Liver (tissue), 9 donors: ENCODE measurements around the gene ZC2HC1C. TPM values are rescaled to one million over a fixed set of nuclear protein-coding genes. Genes with fewer than 3 reads are reported as not detected.

Experiments used
- DNase-seq: peaks from one replicate; pipeline ENCODE4 v3.0.0-alpha.2; 2017; ENCODE audit warnings: low spot score
- H3K27ac ChIP-seq, 2 donors: one replicate each; pipeline ENCODE4 v1.7.0; 2013; ENCODE audit warnings: inconsistent platforms in 2 of 2, low read length in 2 of 2, control low read depth in 1 of 2, low read depth in 1 of 2, mild to moderate bottlenecking in 1 of 2
- H3K27me3 ChIP-seq, 4 donors: one replicate each; pipeline versions ENCODE4 v1.6.1 to v1.7.0; 2013; ENCODE audit warnings: low read length in 3 of 4, inconsistent platforms in 1 of 4, mild to moderate bottlenecking in 1 of 4, moderate library complexity in 1 of 4; ENCODE audit not compliant: control insufficient read depth in 4 of 4, insufficient read depth in 4 of 4
- H3K36me3 ChIP-seq, 4 donors: one replicate each; pipeline versions ENCODE4 v1.6.1 to v1.7.0; 2013; ENCODE audit warnings: low read length in 3 of 4, mild to moderate bottlenecking in 3 of 4, low read depth in 1 of 4, moderate library complexity in 1 of 4; ENCODE audit not compliant: control insufficient read depth in 4 of 4, insufficient read depth in 3 of 4
- H3K4me1 ChIP-seq, 4 donors: one replicate each; pipeline versions ENCODE4 v1.6.1 to v1.7.0; 2013; ENCODE audit warnings: low read length in 3 of 4, mild to moderate bottlenecking in 3 of 4, moderate library complexity in 1 of 4; ENCODE audit not compliant: control insufficient read depth in 4 of 4, insufficient read depth in 4 of 4
- H3K4me3 ChIP-seq, 3 donors: one replicate each; pipeline versions ENCODE4 v1.6.1 to v1.7.0; 2013; ENCODE audit warnings: low read length in 3 of 3, control low read depth in 1 of 3, low read depth in 1 of 3, mild to moderate bottlenecking in 1 of 3
- H3K9ac ChIP-seq, 2 donors: one replicate each; pipeline ENCODE4 v1.7.0; 2013; ENCODE audit warnings: low read length in 2 of 2, mild to moderate bottlenecking in 2 of 2, moderate library complexity in 2 of 2, control low read depth in 1 of 2, low read depth in 1 of 2
- H3K9me3 ChIP-seq, 4 donors: one replicate each; pipeline versions ENCODE4 v1.6.1 to v1.7.0; 2013; ENCODE audit warnings: low read length in 3 of 4; ENCODE audit not compliant: control insufficient read depth in 4 of 4
- EGR1 ChIP-seq, 2 donors: IDR thresholded peaks; 2 replicates each; pipeline ENCODE4 v1.6.1; 2016 to 2018; ENCODE audit warnings: antibody characterized with exemption in 2 of 2, low read depth in 2 of 2
- GABPA ChIP-seq, 2 donors: IDR thresholded peaks in 1 of 2; conservative IDR thresholded peaks in 1 of 2; 2 replicates each; pipeline ENCODE4 v1.6.1; 2016; ENCODE audit warnings: antibody characterized with exemption in 2 of 2, mild to moderate bottlenecking in 1 of 2, moderate library complexity in 1 of 2
- HNF4A ChIP-seq, 2 donors: conservative IDR thresholded peaks; 2 replicates each; pipeline ENCODE4 v1.6.1; 2016; ENCODE audit warnings: antibody characterized with exemption in 2 of 2, mild to moderate bottlenecking in 2 of 2
- JUND ChIP-seq, 2 donors: IDR thresholded peaks; 2 replicates each; pipeline ENCODE4 v1.6.1; 2016; ENCODE audit warnings: antibody characterized with exemption in 2 of 2
- NR2F2 ChIP-seq: IDR thresholded peaks from 2 replicates; pipeline ENCODE4 v1.6.1; 2016; ENCODE audit warnings: antibody characterized with exemption
- RAD21 ChIP-seq, 2 donors: IDR thresholded peaks; 2 replicates each; pipeline ENCODE4 v1.6.1; 2016; ENCODE audit warnings: antibody characterized with exemption in 2 of 2, mild to moderate bottlenecking in 2 of 2
- RXRA ChIP-seq, 2 donors: IDR thresholded peaks; 2 replicates each; pipeline ENCODE4 v1.6.1; 2017 to 2018; ENCODE audit warnings: antibody characterized with exemption in 2 of 2, mild to moderate bottlenecking in 1 of 2
- SP1 ChIP-seq: IDR thresholded peaks from 2 replicates; pipeline ENCODE4 v1.6.1; 2018; ENCODE audit warnings: antibody characterized with exemption, mild to moderate bottlenecking
- TAF1 ChIP-seq: conservative IDR thresholded peaks from 2 replicates; pipeline ENCODE4 v1.6.1; 2016; ENCODE audit warnings: antibody characterized with exemption, mild to moderate bottlenecking
- WGBS: extraction: QIAGEN DNeasy Blood & Tissue Kit; methylation state at CpG from one replicate; pipeline ENCODE4 v1.1.7; 2013; 5-methylcytosine and 5-hydroxymethylcytosine counted together
- polyA plus RNA-seq, 2 donors: library from polyadenylated mRNA; stranded (reverse) in 1 of 2; unstranded in 1 of 2; fragments of 200-250 nt in 1 of 2; fragments of >200 nt in 1 of 2; fragmentation: Nextera tagmentation in 1 of 2; extraction: Ambion mirVana in 1 of 2; gene quantifications; one replicate each; pipeline versions ENCODE4 v1.2.1 to v1.2.3, GENCODE V29; 2013 to 2015
- total RNA-seq, 2 donors: library from RNA; depleted of rRNA; stranded (reverse); fragments of >200 nt; gene quantifications; one replicate each; pipeline ENCODE4 v1.2.3, GENCODE V29; 2014
- TF ChIP-seq, protein P1 (sequence below): IDR thresholded peaks from 2 replicates; pipeline ENCODE4 v1.6.1; 2016; ENCODE audit warnings: antibody characterized with exemption
- TF ChIP-seq, protein P2 (sequence below): IDR thresholded peaks from 2 replicates; pipeline ENCODE4 v1.6.1; 2016; ENCODE audit warnings: antibody characterized with exemption, mild to moderate bottlenecking
- TF ChIP-seq, protein P3 (sequence below): IDR thresholded peaks from 2 replicates; pipeline ENCODE4 v1.6.1; 2016; ENCODE audit warnings: antibody characterized with exemption
- TF ChIP-seq, protein P4 (sequence below): fragments of 150-350 bp; IDR thresholded peaks from 2 replicates; pipeline ENCODE4 v1.5.1; 2017; ENCODE audit warnings: improper control_type of control experiment, low read depth, low read length; ENCODE audit not compliant: missing input control
- TF ChIP-seq, protein P5 (sequence below): IDR thresholded peaks from 2 replicates; pipeline ENCODE4 v1.6.1; 2016; ENCODE audit warnings: antibody characterized with exemption
- donor health status: healthy.
- donor health status: healthy.
- donor health status: healthy.
- donor health status: healthy.
- donor health status: healthy.

The ZC2HC1C gene
- total and polyA plus RNA-seq, 4 donors: 0.56 to 5.9 (median 3.5) TPM

DNA sequence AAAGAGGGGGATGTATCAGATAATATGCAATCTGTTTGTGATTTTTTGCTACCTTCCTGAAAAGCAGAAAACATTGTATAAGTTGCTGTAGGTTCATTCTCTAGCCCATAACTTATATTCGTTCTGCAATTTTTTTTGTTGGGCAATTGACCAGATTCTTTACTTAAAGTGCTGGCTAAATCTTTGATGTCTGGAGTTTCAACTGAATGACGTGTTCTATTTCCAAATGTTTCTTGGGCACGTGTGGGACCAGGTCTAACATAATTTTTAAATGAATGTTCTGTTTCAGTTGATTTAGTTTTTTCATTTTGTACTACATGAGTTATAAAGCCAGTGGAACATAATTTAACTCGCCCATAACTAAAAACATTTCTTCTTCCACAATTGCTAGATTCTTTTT is 21.9 kb upstream of the ZC2HC1C start:
- Histone ChIP-seq H3K36me3 (no peaks in the 10 kb centered on the region), H3K27me3 (no peaks in the 10 kb centered on the region), H3K9ac (no peak overlapping the region), H3K9me3 (no peaks in the 10 kb centered on the region), H3K4me1 (peaks cover under 1 to 11% (median 8%) of the 10 kb centered on the region in 4 donors), H3K4me3 (no peak overlapping the region), H3K27ac (no peak overlapping the region)
- DNase-seq: no peak
- 95% methylated on average over 4 of the region's 4 CpGs for WGBS
- TF ChIP-seq SP1 (no peak), NR2F2 (no peak)

DNA sequence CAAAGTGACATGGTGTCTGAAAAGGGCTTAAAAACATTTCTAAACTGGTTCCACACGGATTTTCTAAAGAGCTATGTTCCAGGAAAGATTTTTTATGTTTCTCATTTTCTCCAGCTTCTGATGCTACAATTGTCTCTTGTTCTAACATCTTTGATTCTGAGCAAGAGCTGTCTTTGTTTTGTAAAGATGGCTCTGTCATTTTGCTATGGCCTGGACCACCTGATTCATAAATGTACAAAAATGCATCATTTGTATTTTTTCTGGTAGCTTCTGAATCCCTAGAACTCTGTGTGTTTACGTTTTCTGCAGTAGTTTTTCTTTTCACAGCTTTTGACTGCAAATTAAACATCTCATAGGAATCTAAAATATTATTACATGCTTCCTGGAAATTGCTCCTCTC is 21.3 kb upstream of the ZC2HC1C start:
- no peak for DNase-seq
- Histone ChIP-seq H3K9ac (no peak overlapping the region), H3K36me3 (no peaks in the 10 kb centered on the region), H3K4me3 (no peak overlapping the region), H3K9me3 (no peaks in the 10 kb centered on the region), H3K27me3 (no peaks in the 10 kb centered on the region), H3K4me1 (peaks cover 0 to 10% (median 5%) of the 10 kb centered on the region in 4 donors), H3K27ac (no peak overlapping the region)
- TF ChIP-seq TAF1: no peak
- no peak for TF ChIP-seq GABPA (IDR thresholded peaks at IDR 0.05 in 1 of 2, conservative IDR thresholded peaks at IDR 0.05 in 1 of 2)
- TF ChIP-seq JUND (IDR thresholded peaks at IDR 0.05): no peak
- TF ChIP-seq, protein P1, sequence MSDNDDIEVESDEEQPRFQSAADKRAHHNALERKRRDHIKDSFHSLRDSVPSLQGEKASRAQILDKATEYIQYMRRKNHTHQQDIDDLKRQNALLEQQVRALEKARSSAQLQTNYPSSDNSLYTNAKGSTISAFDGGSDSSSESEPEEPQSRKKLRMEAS: no peak
- no peak for TF ChIP-seq RXRA (IDR thresholded peaks at IDR 0.05)
- no peak for TF ChIP-seq EGR1 (IDR thresholded peaks at IDR 0.05; ENCODE audit: low read depth in 2 of 2)
- no peak for TF ChIP-seq HNF4A (conservative IDR thresholded peaks at IDR 0.05)
- no peak for TF ChIP-seq NR2F2
- TF ChIP-seq, protein P2, sequence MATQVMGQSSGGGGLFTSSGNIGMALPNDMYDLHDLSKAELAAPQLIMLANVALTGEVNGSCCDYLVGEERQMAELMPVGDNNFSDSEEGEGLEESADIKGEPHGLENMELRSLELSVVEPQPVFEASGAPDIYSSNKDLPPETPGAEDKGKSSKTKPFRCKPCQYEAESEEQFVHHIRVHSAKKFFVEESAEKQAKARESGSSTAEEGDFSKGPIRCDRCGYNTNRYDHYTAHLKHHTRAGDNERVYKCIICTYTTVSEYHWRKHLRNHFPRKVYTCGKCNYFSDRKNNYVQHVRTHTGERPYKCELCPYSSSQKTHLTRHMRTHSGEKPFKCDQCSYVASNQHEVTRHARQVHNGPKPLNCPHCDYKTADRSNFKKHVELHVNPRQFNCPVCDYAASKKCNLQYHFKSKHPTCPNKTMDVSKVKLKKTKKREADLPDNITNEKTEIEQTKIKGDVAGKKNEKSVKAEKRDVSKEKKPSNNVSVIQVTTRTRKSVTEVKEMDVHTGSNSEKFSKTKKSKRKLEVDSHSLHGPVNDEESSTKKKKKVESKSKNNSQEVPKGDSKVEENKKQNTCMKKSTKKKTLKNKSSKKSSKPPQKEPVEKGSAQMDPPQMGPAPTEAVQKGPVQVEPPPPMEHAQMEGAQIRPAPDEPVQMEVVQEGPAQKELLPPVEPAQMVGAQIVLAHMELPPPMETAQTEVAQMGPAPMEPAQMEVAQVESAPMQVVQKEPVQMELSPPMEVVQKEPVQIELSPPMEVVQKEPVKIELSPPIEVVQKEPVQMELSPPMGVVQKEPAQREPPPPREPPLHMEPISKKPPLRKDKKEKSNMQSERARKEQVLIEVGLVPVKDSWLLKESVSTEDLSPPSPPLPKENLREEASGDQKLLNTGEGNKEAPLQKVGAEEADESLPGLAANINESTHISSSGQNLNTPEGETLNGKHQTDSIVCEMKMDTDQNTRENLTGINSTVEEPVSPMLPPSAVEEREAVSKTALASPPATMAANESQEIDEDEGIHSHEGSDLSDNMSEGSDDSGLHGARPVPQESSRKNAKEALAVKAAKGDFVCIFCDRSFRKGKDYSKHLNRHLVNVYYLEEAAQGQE: no peak
- TF ChIP-seq, protein P3, sequence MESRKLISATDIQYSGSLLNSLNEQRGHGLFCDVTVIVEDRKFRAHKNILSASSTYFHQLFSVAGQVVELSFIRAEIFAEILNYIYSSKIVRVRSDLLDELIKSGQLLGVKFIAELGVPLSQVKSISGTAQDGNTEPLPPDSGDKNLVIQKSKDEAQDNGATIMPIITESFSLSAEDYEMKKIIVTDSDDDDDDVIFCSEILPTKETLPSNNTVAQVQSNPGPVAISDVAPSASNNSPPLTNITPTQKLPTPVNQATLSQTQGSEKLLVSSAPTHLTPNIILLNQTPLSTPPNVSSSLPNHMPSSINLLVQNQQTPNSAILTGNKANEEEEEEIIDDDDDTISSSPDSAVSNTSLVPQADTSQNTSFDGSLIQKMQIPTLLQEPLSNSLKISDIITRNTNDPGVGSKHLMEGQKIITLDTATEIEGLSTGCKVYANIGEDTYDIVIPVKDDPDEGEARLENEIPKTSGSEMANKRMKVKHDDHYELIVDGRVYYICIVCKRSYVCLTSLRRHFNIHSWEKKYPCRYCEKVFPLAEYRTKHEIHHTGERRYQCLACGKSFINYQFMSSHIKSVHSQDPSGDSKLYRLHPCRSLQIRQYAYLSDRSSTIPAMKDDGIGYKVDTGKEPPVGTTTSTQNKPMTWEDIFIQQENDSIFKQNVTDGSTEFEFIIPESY: no peak
- 96% methylated on average over 2 of the region's 2 CpGs for WGBS

DNA sequence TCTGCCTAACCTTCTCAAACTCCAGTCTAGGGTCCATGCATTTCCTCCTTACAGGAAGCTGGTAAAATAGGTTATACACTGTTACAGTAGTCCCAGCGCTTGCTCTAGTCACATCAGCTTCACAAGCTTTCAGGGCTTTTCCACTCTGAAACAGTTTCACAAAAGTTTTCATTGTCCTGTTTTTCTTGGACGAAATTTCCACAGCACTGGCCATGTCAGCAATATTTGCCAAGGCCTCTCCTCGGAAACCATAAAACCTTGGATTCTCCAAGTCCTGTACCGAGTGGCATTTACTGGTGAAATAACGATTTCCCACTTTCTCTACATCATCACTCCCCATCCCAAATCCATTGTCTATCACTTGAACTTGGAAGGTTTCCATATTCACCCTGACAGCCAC is 20.3 kb upstream of the ZC2HC1C start:
- no peak for TF ChIP-seq RAD21 (IDR thresholded peaks at IDR 0.05)
- TF ChIP-seq, protein P1: no peak
- TF ChIP-seq, protein P4, sequence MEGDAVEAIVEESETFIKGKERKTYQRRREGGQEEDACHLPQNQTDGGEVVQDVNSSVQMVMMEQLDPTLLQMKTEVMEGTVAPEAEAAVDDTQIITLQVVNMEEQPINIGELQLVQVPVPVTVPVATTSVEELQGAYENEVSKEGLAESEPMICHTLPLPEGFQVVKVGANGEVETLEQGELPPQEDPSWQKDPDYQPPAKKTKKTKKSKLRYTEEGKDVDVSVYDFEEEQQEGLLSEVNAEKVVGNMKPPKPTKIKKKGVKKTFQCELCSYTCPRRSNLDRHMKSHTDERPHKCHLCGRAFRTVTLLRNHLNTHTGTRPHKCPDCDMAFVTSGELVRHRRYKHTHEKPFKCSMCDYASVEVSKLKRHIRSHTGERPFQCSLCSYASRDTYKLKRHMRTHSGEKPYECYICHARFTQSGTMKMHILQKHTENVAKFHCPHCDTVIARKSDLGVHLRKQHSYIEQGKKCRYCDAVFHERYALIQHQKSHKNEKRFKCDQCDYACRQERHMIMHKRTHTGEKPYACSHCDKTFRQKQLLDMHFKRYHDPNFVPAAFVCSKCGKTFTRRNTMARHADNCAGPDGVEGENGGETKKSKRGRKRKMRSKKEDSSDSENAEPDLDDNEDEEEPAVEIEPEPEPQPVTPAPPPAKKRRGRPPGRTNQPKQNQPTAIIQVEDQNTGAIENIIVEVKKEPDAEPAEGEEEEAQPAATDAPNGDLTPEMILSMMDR: no peak
- TF ChIP-seq, protein P5, sequence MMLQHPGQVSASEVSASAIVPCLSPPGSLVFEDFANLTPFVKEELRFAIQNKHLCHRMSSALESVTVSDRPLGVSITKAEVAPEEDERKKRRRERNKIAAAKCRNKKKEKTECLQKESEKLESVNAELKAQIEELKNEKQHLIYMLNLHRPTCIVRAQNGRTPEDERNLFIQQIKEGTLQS: no peak
- TF ChIP-seq, protein P3: no peak
- TF ChIP-seq EGR1 (IDR thresholded peaks at IDR 0.05; ENCODE audit: low read depth in 2 of 2): no peak
- no peak for TF ChIP-seq HNF4A (conservative IDR thresholded peaks at IDR 0.05)
- no peak for TF ChIP-seq JUND (IDR thresholded peaks at IDR 0.05)
- TF ChIP-seq NR2F2: no peak
- H3K4me1 ChIP-seq: peaks cover 0 to 10% (median 5%) of the 10 kb centered on the region in 4 donors

More for the DNA sequence above, 20.3 kb upstream of the ZC2HC1C start:
- WGBS: 88% methylated on average over 5 of the region's 5 CpGs
- H3K9me3 ChIP-seq: no peaks in the 10 kb centered on the region
- H3K36me3 ChIP-seq: no peaks in the 10 kb centered on the region
- no peak overlapping the region for H3K4me3 ChIP-seq
- H3K9ac ChIP-seq: no peak overlapping the region
- DNase-seq: no peak
- no peaks in the 10 kb centered on the region for H3K27me3 ChIP-seq
- H3K27ac ChIP-seq: peak overlapping the region in 1 of 2 donors; percentile 18
